Keratinocyte (primary cell): ENCODE results near the gene HOXD4.

ENCODE experiments used
- CTCF ChIP-seq, 3 experiments: IDR thresholded peaks in 1 of 3; conservative IDR thresholded peaks in 1 of 3; optimal IDR thresholded peaks in 1 of 3; 2 replicates in 2 of 3; 3 replicates in 1 of 3; pipeline versions ENCODE3 to v1.5.1; 2011; ENCODE audit warnings: low read length in 3 of 3, mild to moderate bottlenecking in 3 of 3, moderate library complexity in 2 of 3, control low read depth in 1 of 3, inconsistent platforms in 1 of 3; ENCODE audit not compliant: insufficient read depth in 2 of 3; ENCODE audit errors: extremely low read depth in 1 of 3
- EZH2 ChIP-seq: IDR thresholded peaks from one replicate; pipeline ENCODE4 v1.6.1; 2012; ENCODE audit warnings: inconsistent platforms, mild to moderate bottlenecking, low read length, moderate library complexity

DNA sequence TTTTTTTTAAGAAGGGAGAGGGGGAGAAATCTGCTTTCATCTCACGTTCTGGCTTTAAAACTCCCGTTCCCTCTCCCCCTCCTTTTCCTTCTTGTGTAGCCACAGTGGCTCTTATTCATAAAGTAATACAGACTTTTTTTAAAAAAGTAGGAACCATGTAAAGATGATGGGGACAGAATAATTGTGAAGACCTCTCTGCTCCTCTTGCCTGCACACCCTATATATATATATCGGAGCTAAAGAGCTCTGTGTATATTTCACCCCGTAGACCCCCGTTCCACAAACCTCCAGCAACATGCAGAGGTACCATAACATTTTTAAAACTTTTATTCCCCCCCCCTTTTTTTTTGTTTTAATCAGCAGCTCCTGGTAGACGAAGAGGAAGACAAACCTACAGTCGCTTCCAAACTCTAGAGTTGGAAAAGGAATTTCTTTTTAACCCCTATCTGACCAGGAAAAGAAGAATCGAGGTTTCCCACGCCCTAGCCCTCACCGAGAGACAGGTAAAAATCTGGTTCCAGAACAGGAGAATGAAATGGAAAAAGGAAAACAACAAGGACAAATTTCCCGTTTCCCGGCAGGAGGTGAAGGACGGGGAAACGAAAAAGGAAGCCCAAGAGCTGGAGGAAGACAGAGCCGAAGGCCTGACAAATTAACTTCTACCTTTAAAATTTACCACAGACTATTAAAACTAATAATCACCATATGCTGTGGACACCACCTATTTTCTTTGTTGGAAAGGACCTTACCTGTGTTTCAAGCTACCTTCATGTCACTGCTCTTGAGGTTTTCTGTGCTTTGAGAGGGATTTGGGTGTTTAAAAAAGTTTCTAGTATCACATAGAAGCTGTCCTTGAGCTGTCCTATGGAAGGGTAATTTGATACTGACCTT lies 20.1 kb upstream of the HOXD4 start:
- TF ChIP-seq CTCF (optimal IDR thresholded peaks at IDR 0.05 in 1 of 3, IDR thresholded peaks at IDR 0.05 in 1 of 3, conservative IDR thresholded peaks at IDR 0.05 in 1 of 3; ENCODE audit: extremely low read depth in 1 of 3, insufficient read depth in 2 of 3, low read length in 3 of 3), result no peak
- no peak for TF ChIP-seq EZH2
